T-cell (primary cell): ENCODE data around the gene MRPL16. TPM values are rescaled to one million over a fixed set of nuclear protein-coding genes. Genes with fewer than 3 reads are reported as not detected.
A peak's percentile ranks its signal among the peaks of the same experiment; 100 is the strongest.
"Not testable (repeated sequence)": the region's sequence is repeated elsewhere in the genome, so short reads cannot be mapped to it uniquely, and the experiment has no call there.

Experiments used
- ATAC-seq, 4 experiments: fragments of 200-7000 bp in 3 of 4; fragments of 150-1000 bp in 1 of 4; cut with Tn5 transposase; replicated peaks in 1 of 4; 1 replicate in 3 of 4; 2 replicates in 1 of 4; pipeline ENCODE4 v1.10.0; 2021; ENCODE audit warnings: moderate library complexity in 3 of 4, mild to moderate bottlenecking in 2 of 4, moderate number of reproducible peaks in 1 of 4
- CTCF ChIA-PET, 2 donors: fragments of 300-600 bp; sonication (Branson Sonifier 250); formaldehyde crosslinking; loops; one replicate each; lab custom pipeline; 2022; ENCODE audit warnings: antibody characterized with exemption in 2 of 2; lab: Charles Lee
- POLR2A ChIA-PET, 2 donors: fragments of 300-600 bp; sonication (Branson Sonifier 250); formaldehyde crosslinking; loops; one replicate each; lab custom pipeline; 2022; ENCODE audit warnings: antibody characterized with exemption in 2 of 2; lab: Charles Lee
- DNase-seq, 35 experiments: peaks; one replicate each; pipeline versions ENCODE4 v3.0.0 to v3.0.0-alpha.2; 2013 to 2023
- H3K27ac ChIP-seq: one replicate; pipeline ENCODE4 v1.5.1; 2013; ENCODE audit warnings: low read length
- H3K27me3 ChIP-seq, 2 experiments: replicated peaks in 1 of 2; 1 replicate in 1 of 2; 2 replicates in 1 of 2; pipeline versions ENCODE4 v1.6.1 to v1.7.0; 2013; ENCODE audit warnings: low read length in 1 of 2, mixed read lengths in 1 of 2; ENCODE audit not compliant: control insufficient read depth in 2 of 2, insufficient read depth in 2 of 2; ENCODE audit errors: extremely low read depth in 1 of 2
- H3K36me3 ChIP-seq, 2 donors: 1 replicate in 1 of 2; 2 replicates in 1 of 2; pipeline versions ENCODE4 v1.6.1 to v1.7.0; 2013; ENCODE audit warnings: low read length in 1 of 2; ENCODE audit not compliant: control insufficient read depth in 2 of 2, insufficient read depth in 1 of 2; ENCODE audit errors: extremely low read depth in 1 of 2
- H3K4me1 ChIP-seq, 2 experiments: 1 replicate in 1 of 2; 2 replicates in 1 of 2; pipeline versions ENCODE4 v1.6.1 to v1.7.0; 2013; ENCODE audit warnings: low read length in 2 of 2, mixed read lengths in 1 of 2; ENCODE audit not compliant: insufficient read depth in 2 of 2, control insufficient read depth in 1 of 2; ENCODE audit errors: extremely low read depth in 1 of 2
- H3K4me3 ChIP-seq, 2 donors: 1 replicate in 1 of 2; 2 replicates in 1 of 2; pipeline versions ENCODE4 v1.5.1 to v1.7.0; 2013; ENCODE audit warnings: mild to moderate bottlenecking in 2 of 2, low read length in 1 of 2, moderate library complexity in 1 of 2; ENCODE audit not compliant: control insufficient read depth in 1 of 2; ENCODE audit errors: extremely low read depth in 1 of 2
- H3K9me3 ChIP-seq: 2 replicates; pipeline ENCODE4 v1.7.0; 2013
- H3K27ac Mint-ChIP-seq, 2 donors: one replicate each; pipeline ENCODE4 v1.8.0; 2020 to 2021; ENCODE audit warnings: mild to moderate bottlenecking in 2 of 2, mixed read lengths in 2 of 2
- H3K27me3 Mint-ChIP-seq, 2 donors: one replicate each; pipeline ENCODE4 v1.8.0; 2021 to 2022; ENCODE audit warnings: mixed read lengths in 2 of 2
- H3K36me3 Mint-ChIP-seq: one replicate; pipeline ENCODE4 v1.8.0; 2021; ENCODE audit warnings: mixed read lengths
- H3K4me1 Mint-ChIP-seq, 3 donors: one replicate each; pipeline ENCODE4 v1.8.0; 2020 to 2022; ENCODE audit warnings: mixed read lengths in 3 of 3, mild to moderate bottlenecking in 1 of 3
- H3K4me3 Mint-ChIP-seq, 3 donors: one replicate each; pipeline ENCODE4 v1.8.0; 2020 to 2022; ENCODE audit warnings: mild to moderate bottlenecking in 3 of 3, mixed read lengths in 3 of 3, moderate library complexity in 3 of 3
- H3K9me3 Mint-ChIP-seq, 3 donors: one replicate each; pipeline ENCODE4 v1.8.0; 2020 to 2022; ENCODE audit warnings: mixed read lengths in 3 of 3
- WGBS: methylation state at CpG from one replicate; pipeline ENCODE4 v1.1.5; 2013; ENCODE audit warnings: missing lambda C conversion rate; ENCODE audit not compliant: insufficient coverage; 5-methylcytosine and 5-hydroxymethylcytosine counted together
- total RNA-seq, 35 experiments: library from RNA in 6 of 35; stranded (reverse) in 6 of 35; fragments of 120-200 nt in 1 of 35; gene quantifications; one replicate each; pipeline versions ENCODE4 v1.2.1 to v1.2.4 and lab custom pipeline; 2013 to 2026

Gene MRPL16
- total RNA-seq, 5 donors from 2014 or later (not counting 1 experiment from before 2014, with no cell fraction given), result 24.0 to 46.3 (median 39.7) TPM

DNA sequence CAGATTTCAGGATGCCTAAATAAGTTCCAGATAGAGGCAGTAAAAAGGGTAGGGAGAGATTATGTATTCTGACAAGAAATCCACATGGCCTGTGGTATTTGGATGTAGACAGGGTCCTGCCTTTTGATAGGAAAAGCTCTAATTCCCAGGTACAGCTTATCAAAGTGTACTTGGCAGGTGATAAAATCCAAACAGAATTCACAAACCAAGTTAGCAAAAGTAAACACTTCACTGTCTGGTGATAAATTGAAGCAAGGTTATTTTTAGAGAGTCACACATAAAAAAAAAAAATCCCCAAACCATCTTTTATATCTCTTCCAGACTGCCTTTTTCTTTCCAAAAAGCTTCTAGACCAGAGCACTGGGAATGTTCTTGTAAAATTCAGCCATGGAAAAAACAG is 29.0 kb upstream of the MRPL16 start:
- CTCF ChIA-PET, result no interaction called here
- Mint-ChIP-seq H3K27me3 (peaks cover 8 to 13% of the 10 kb centered on the region in 2 donors), H3K9me3 (no peaks in the 10 kb centered on the region)

DNA sequence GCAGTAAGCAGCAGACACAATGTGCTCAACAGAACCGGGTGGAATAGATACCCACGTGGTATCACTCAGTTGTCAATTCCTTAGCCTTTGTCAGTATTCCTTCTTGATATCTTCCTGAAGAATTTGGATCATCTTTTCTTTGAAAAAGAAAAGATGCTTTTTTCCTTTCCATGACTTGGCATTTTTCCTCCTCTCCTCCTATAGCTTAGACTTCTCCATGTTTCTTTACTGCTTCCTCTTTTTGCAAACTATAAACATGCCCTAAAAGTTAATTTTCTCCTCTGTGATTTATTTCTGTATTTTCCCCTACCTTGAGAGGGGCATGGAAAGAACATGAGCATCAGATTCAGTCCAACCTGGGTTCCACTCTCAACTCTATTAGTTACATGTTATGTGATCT is 23.0 kb upstream of the MRPL16 start:
- Mint-ChIP-seq H3K4me1 (no peaks in the 10 kb centered on the region), H3K4me3 (no peak overlapping the region), H3K36me3 (no peaks in the 10 kb centered on the region), H3K9me3 (no peaks in the 10 kb centered on the region), H3K27ac (no peak overlapping the region), H3K27me3 (peaks cover 10 to 13% of the 10 kb centered on the region in 2 donors)
- Histone ChIP-seq H3K36me3 (no peaks in the 10 kb centered on the region), H3K4me3 (no peak overlapping the region), H3K4me1 (no peaks in the 10 kb centered on the region), H3K9me3 (no peaks in the 10 kb centered on the region), H3K27me3 (no peaks in the 10 kb centered on the region), H3K27ac (no peak overlapping the region)
- CTCF ChIA-PET, result no interaction called here
- WGBS, result 75% methylated on average over 2 of the region's 2 CpGs
- ATAC-seq (no peak), DNase-seq (no peak)
- POLR2A ChIA-PET, result no interaction called here

More for the DNA sequence above, 29.0 kb upstream of the MRPL16 start:
- Histone ChIP-seq H3K4me1 (no peaks in the 10 kb centered on the region), H3K36me3 (no peaks in the 10 kb centered on the region), H3K4me3 (no peak overlapping the region), H3K27me3 (no peaks in the 10 kb centered on the region), H3K9me3 (no peaks in the 10 kb centered on the region), H3K27ac (no peak overlapping the region)
- Mint-ChIP-seq H3K36me3 (no peaks in the 10 kb centered on the region), H3K4me1 (no peaks in the 10 kb centered on the region), H3K27ac (no peak overlapping the region), H3K4me3 (no peak overlapping the region)
- DNase-seq (no peak), ATAC-seq (no peak)
- POLR2A ChIA-PET, result no interaction called here

DNA sequence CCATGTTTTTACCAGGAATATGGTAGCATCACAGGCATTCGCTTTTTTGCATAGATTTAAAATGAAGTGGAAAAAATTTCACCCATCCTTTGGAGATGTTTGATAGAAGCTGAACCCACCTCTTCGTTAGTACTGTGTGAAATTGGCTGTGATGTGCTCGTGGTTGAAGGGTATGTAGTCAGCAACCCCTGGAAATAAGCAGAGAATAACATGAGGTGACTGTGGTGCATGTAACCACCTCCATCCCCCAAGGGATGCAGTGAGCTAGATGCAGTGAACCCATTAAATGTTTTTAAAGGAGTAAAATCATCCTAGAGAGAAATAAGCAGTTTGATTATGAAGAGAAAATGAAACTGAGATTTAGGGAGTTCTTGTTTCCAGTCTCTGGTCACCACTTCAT is 18.8 kb upstream of the MRPL16 start:
- Histone ChIP-seq H3K4me3 (no peak overlapping the region), H3K27ac (no peak overlapping the region), H3K36me3 (no peaks in the 10 kb centered on the region), H3K4me1 (no peaks in the 10 kb centered on the region), H3K9me3 (no peaks in the 10 kb centered on the region), H3K27me3 (no peaks in the 10 kb centered on the region)
- DNase-seq, result no peak
- no peak overlapping the region for H3K4me3 Mint-ChIP-seq
- WGBS, result no CpG with 5 or more reads among the region's 3 CpGs
- H3K27me3 Mint-ChIP-seq, result peaks cover 0 to 8% of the 10 kb centered on the region in 2 donors
- H3K4me1 Mint-ChIP-seq, result no peaks in the 10 kb centered on the region
- no peaks in the 10 kb centered on the region for H3K9me3 Mint-ChIP-seq
- ATAC-seq, result no peak
- H3K27ac Mint-ChIP-seq, result no peak overlapping the region
- ChIA-PET CTCF (no interaction called here), POLR2A (no interaction called here)
- H3K36me3 Mint-ChIP-seq, result no peaks in the 10 kb centered on the region

DNA sequence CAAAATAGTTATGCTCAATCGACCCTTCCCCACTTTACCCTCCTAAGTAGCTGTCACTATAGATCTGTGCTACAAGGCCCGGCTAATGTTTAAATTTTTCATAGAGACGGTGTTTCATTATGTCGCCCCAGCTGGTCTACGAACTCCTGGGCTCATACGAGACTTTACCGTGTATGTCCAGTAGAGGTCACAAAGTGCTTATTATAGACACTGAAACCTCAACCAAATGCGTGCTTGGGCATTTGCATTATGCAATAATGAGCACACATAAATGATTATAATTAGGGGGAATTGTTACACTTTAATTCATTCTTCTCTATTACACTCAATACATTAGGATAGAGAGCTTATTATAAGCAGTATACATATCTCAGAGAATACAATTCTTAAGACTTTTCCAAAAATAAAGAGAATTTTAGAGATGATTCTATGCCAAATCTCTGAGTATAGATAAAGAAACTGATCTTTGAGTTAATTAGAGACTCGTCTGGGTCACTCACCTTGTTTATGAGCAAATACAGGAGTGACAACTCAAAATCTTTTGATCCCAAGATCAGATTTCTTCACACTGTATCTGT is 12.5 kb upstream of the MRPL16 start:
- Mint-ChIP-seq H3K9me3 (no peaks in the 10 kb centered on the region), H3K4me1 (peaks cover 13 to 14% (median 14%) of the 10 kb centered on the region in 3 donors), H3K4me3 (no peak overlapping the region), H3K36me3 (no peaks in the 10 kb centered on the region), H3K27ac (no peak overlapping the region), H3K27me3 (peaks cover 0 to 6% of the 10 kb centered on the region in 2 donors)
- Histone ChIP-seq H3K4me3 (no peak overlapping the region), H3K36me3 (no peaks in the 10 kb centered on the region), H3K9me3 (no peaks in the 10 kb centered on the region), H3K4me1 (peaks cover 4 to 5% of the 10 kb centered on the region in 2 experiments), H3K27ac (no peak overlapping the region), H3K27me3 (no peaks in the 10 kb centered on the region)
- peak; percentile 63 to 71 (median 70) for ATAC-seq
- DNase-seq, result peak in 7 of 35 experiments; percentile 6 to 59 (median 9)
- WGBS, result 20% methylated on average over 1 of the region's 9 CpGs
- ChIA-PET POLR2A (no interaction called here), CTCF (interaction anchor here in 1 of 2 donors (0.6 to 1.0 kb wide), 2 partner anchors 96 to 428 kb away, joined by 3 to 4 read pairs; no protein-coding TSS in a partner anchor)

DNA sequence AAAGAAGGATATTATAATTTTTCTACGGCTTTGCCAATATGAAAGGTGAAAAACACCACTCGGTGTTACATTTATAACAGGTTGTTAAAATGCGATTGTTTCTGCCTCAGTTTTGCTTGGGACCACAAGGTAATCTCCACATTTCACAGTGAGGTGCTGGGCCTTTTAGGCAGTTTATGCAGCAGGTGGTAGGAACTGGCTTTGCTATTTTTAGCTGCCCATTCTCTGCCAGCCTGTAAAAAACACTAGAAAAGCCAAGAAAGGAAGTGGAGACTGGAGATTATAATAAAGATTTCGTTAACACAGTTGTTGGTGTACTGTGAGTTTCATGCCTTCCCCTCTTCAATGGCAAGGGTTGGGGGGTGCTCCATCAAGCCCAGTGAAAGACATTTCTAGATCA is 8.0 kb upstream of the MRPL16 start:
- ChIA-PET CTCF (no interaction called here), POLR2A (no interaction called here)
- DNase-seq (no peak), ATAC-seq (no peak)
- Histone ChIP-seq H3K4me1 (peaks cover 4 to 5% of the 10 kb centered on the region in 2 experiments), H3K27ac (no peak overlapping the region), H3K9me3 (no peaks in the 10 kb centered on the region), H3K36me3 (no peaks in the 10 kb centered on the region), H3K27me3 (no peaks in the 10 kb centered on the region), H3K4me3 (no peak overlapping the region)
- H3K27me3 Mint-ChIP-seq, result no peaks in the 10 kb centered on the region
- H3K27ac Mint-ChIP-seq, result peak overlapping the region in 1 of 2 donors; percentile 39
- WGBS, result no CpG with 5 or more reads among the region's 4 CpGs
- no peaks in the 10 kb centered on the region for H3K9me3 Mint-ChIP-seq
- peaks cover 13 to 21% (median 19%) of the 10 kb centered on the region in 3 donors for H3K4me1 Mint-ChIP-seq
- no peaks in the 10 kb centered on the region for H3K36me3 Mint-ChIP-seq
- H3K4me3 Mint-ChIP-seq, result no peak overlapping the region

DNA sequence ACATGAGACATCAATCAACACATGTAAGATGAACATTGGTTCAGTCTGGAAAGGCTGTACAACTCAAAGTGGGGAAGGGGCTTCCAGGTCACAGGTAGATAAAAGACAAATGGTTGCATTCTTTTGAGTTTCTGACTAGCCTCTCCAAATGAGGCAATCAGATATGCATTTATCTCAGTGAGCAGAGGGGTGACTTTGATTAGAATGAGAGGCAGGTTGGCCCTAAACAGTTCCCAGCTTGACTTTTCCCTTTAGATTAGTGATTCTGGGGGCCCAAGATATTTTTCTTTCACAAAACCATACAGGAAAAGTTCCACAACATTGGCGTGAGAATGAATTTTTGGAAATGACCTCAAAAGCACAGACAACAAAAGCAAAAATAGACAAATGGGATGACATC is 5.9 kb upstream of the MRPL16 start:
- ATAC-seq, H3K4me1 ChIP-seq, H3K27me3 ChIP-seq, H3K9me3 Mint-ChIP-seq, DNase-seq, H3K36me3 Mint-ChIP-seq, H3K4me3 ChIP-seq, H3K9me3 ChIP-seq, H3K4me3 Mint-ChIP-seq, H3K27me3 Mint-ChIP-seq, POLR2A ChIA-PET, H3K36me3 ChIP-seq, H3K27ac ChIP-seq, H3K27ac Mint-ChIP-seq: not testable (repeated sequence)
- WGBS, result no CpG with 5 or more reads among the region's 1 CpG
- peaks cover 8 to 19% (median 18%) of the 10 kb centered on the region in 3 donors for H3K4me1 Mint-ChIP-seq
- CTCF ChIA-PET, result interaction anchor here in 1 of 2 donors (2.0 kb wide), 1 partner anchor 63 kb away, joined by 7 read pairs; no protein-coding TSS in a partner anchor
